ENCODE measurements around the gene KCNN1.
A peak's percentile ranks its signal among the peaks of the same experiment; 100 is the strongest.

DNA sequence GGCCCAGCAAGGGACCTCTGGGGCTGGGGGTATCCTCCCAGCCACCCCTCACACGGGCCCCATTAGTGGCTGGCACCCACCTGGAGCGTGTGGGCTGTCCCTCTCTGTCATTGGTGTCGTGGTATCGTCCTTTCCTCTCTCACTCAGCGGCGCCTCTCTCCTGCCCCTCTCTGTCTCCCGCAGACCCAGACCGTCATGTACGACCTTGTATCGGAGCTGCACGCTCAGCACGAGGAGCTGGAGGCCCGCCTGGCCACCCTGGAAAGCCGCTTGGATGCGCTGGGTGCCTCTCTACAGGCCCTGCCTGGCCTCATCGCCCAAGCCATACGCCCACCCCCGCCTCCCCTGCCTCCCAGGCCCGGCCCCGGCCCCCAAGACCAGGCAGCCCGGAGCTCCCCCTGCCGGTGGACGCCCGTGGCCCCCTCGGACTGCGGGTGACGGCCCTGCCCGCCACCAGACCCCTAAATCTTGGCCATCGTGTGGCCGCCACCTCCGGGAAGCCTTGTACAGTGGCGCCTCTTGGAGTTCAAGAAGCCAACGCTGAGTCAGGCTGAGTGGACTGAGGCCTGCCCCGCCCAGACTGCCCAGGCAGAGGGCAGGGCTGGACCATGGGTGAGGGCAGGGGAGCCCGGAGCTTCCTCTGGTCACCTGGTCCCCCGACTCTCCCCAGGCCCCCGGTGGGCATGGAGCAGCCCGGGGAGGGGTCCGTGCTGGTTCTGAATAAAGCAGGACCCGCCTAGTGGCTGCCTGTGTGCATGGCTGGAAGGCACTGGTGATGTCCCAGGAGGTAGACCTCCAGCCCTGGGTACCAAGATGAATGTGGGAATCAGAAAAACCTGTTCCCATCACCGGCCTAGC is 31.3 kb downstream of the KCNN1 start:
- TF ChIP-seq, protein P1, sequence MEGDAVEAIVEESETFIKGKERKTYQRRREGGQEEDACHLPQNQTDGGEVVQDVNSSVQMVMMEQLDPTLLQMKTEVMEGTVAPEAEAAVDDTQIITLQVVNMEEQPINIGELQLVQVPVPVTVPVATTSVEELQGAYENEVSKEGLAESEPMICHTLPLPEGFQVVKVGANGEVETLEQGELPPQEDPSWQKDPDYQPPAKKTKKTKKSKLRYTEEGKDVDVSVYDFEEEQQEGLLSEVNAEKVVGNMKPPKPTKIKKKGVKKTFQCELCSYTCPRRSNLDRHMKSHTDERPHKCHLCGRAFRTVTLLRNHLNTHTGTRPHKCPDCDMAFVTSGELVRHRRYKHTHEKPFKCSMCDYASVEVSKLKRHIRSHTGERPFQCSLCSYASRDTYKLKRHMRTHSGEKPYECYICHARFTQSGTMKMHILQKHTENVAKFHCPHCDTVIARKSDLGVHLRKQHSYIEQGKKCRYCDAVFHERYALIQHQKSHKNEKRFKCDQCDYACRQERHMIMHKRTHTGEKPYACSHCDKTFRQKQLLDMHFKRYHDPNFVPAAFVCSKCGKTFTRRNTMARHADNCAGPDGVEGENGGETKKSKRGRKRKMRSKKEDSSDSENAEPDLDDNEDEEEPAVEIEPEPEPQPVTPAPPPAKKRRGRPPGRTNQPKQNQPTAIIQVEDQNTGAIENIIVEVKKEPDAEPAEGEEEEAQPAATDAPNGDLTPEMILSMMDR (IDR thresholded peaks at IDR 0.05 in 2 of 3, conservative IDR thresholded peaks at IDR 0.05 in 1 of 3; ENCODE audit: insufficient read depth in 2 of 3, low read depth in 1 of 3, low read length in 3 of 3): peak in 2 of 3 experiments; percentile 46 to 64
- 0 out of 4 replicates have a peak, but pooled peaks of 1 of the 2 experiments have one; percentile 16 for TF ChIP-seq RAD21 (CRISPR knock-in tag; conservative IDR thresholded peaks at IDR 0.05 in 1 of 2, IDR thresholded peaks at IDR 0.05 in 1 of 2)
- TF ChIP-seq ATF7 (IDR thresholded peaks at IDR 0.05): peak; percentile 67; the same call in 1 of the 2 replicates
- no peak for TF ChIP-seq ZBTB34 (CRISPR knock-in tag; IDR thresholded peaks at IDR 0.05)
- no peak for TF ChIP-seq ZNF561 (CRISPR knock-in tag; conservative IDR thresholded peaks at IDR 0.05)
- no peak for TF ChIP-seq ARID1B (IDR thresholded peaks at IDR 0.05)
- TF ChIP-seq, protein P2, sequence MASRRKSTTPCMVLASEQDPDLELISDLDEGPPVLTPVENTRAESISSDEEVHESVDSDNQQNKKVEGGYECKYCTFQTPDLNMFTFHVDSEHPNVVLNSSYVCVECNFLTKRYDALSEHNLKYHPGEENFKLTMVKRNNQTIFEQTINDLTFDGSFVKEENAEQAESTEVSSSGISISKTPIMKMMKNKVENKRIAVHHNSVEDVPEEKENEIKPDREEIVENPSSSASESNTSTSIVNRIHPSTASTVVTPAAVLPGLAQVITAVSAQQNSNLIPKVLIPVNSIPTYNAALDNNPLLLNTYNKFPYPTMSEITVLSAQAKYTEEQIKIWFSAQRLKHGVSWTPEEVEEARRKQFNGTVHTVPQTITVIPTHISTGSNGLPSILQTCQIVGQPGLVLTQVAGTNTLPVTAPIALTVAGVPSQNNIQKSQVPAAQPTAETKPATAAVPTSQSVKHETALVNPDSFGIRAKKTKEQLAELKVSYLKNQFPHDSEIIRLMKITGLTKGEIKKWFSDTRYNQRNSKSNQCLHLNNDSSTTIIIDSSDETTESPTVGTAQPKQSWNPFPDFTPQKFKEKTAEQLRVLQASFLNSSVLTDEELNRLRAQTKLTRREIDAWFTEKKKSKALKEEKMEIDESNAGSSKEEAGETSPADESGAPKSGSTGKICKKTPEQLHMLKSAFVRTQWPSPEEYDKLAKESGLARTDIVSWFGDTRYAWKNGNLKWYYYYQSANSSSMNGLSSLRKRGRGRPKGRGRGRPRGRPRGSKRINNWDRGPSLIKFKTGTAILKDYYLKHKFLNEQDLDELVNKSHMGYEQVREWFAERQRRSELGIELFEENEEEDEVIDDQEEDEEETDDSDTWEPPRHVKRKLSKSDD (conservative IDR thresholded peaks at IDR 0.05; ENCODE audit: low read length): no peak
- no peak for TF ChIP-seq GABPA (tag; conservative IDR thresholded peaks at IDR 0.05; ENCODE audit: low read depth)
- no peak for TF ChIP-seq U2AF1 (optimal IDR thresholded peaks at IDR 0.05; ENCODE audit: low read depth, low read length)
- TF ChIP-seq ADNP (tag; IDR thresholded peaks at IDR 0.05): no peak
- TF ChIP-seq, protein P3, sequence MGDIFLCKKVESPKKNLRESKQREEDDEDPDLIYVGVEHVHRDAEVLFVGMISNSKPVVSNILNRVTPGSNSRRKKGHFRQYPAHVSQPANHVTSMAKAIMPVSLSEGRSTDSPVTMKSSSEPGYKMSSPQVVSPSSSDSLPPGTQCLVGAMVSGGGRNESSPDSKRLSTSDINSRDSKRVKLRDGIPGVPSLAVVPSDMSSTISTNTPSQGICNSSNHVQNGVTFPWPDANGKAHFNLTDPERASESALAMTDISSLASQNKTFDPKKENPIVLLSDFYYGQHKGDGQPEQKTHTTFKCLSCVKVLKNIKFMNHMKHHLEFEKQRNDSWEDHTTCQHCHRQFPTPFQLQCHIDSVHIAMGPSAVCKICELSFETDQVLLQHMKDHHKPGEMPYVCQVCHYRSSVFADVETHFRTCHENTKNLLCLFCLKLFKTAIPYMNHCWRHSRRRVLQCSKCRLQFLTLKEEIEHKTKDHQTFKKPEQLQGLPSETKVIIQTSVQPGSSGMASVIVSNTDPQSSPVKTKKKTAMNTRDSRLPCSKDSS (IDR thresholded peaks at IDR 0.05; ENCODE audit: low read depth, partially characterized antibody): no peak
- no peak for TF ChIP-seq ZNF217 (CRISPR knock-in tag; IDR thresholded peaks at IDR 0.05)
- no peak for TF ChIP-seq SRSF3 (IDR thresholded peaks at IDR 0.05; ENCODE audit: insufficient read depth, low read length)
- TF ChIP-seq ZBTB8A (IDR thresholded peaks at IDR 0.05; ENCODE audit: partially characterized antibody): no peak

Data from K562 (cell line).